BJ (cell line): ENCODE data around the gene ARID3C. TPM values are rescaled to one million over a fixed set of nuclear protein-coding genes. Genes with fewer than 3 reads are reported as not detected.

Source experiments
- CTCF ChIA-PET: fragments of 350-600 bp; formaldehyde crosslinking; extraction: SDS; loops from one replicate; lab custom pipeline; 2021; ENCODE audit warnings: antibody characterized with exemption, inconsistent platforms; lab: Yijun Ruan, JAX
- POLR2A ChIA-PET: fragments of 300-600 bp; sonication (Branson Sonifier 250); formaldehyde crosslinking; extraction: SDS; loops from one replicate; lab custom pipeline; 2021; ENCODE audit warnings: antibody characterized with exemption; lab: Charles Lee
- DNase-seq: peaks from one replicate; pipeline ENCODE4 v3.0.0-alpha.2; 2011; ENCODE audit warnings: low read depth
- H3K27me3 ChIP-seq: 2 replicates; pipeline ENCODE4 v1.6.0; 2011; ENCODE audit warnings: low read length; ENCODE audit not compliant: control insufficient read depth, insufficient read depth
- H3K36me3 ChIP-seq: 2 replicates; pipeline ENCODE4 v1.5.1; 2011; ENCODE audit warnings: low read length; ENCODE audit not compliant: control insufficient read depth, insufficient read depth
- H3K4me3 ChIP-seq: 2 replicates; pipeline ENCODE4 v1.5.1; 2011; ENCODE audit warnings: low read depth, mild to moderate bottlenecking, control low read depth, low read length
- polyA plus RNA-seq: library from polyadenylated mRNA; depleted of rRNA; stranded (reverse); fragments of >200 nt; gene quantifications from 2 replicates; pipeline ENCODE4 v1.2.3, GENCODE V29; 2011
- TF ChIP-seq, protein P1 (sequence below): IDR thresholded peaks from 2 replicates; pipeline ENCODE4 v1.5.1; 2011; ENCODE audit warnings: low read depth, mild to moderate bottlenecking, control low read depth, inconsistent platforms, low read length, moderate library complexity; ENCODE audit not compliant: insufficient read depth

The ARID3C gene
- polyA plus RNA-seq, 1 experiment: not detected

DNA sequence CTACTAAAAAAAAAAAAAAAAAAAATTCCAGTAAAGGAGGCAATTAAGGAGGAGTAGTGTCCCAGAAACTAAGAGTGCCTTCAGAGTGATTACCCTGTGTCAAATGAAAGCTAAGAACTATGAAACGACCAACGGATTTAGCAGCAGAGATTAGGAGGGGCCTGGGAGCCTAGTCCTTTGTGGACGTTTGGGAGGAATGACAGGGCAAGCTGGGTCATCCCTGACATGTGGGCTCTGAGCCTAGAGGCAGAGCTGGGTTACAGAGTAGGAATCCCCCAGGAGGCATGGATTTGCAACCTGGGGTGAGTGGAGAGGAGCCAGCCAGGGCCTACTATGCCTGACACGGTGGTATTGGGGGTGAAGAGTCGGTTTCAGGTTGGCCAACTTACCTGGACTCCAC, 4.3 kb upstream of the ARID3C start:
- TF ChIP-seq, protein P1, sequence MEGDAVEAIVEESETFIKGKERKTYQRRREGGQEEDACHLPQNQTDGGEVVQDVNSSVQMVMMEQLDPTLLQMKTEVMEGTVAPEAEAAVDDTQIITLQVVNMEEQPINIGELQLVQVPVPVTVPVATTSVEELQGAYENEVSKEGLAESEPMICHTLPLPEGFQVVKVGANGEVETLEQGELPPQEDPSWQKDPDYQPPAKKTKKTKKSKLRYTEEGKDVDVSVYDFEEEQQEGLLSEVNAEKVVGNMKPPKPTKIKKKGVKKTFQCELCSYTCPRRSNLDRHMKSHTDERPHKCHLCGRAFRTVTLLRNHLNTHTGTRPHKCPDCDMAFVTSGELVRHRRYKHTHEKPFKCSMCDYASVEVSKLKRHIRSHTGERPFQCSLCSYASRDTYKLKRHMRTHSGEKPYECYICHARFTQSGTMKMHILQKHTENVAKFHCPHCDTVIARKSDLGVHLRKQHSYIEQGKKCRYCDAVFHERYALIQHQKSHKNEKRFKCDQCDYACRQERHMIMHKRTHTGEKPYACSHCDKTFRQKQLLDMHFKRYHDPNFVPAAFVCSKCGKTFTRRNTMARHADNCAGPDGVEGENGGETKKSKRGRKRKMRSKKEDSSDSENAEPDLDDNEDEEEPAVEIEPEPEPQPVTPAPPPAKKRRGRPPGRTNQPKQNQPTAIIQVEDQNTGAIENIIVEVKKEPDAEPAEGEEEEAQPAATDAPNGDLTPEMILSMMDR: no peak
- peaks cover 19% of the 10 kb centered on the region for H3K27me3 ChIP-seq
- ChIA-PET POLR2A (no interaction called here), CTCF (interaction anchor here (0.9 to 9.7 kb wide), 17 partner anchors 9 to 202 kb away, joined by 3 to 112 read pairs (median 12); partner anchors contain the start of genes DCTN3, GALT and RPP25L)
- H3K36me3 ChIP-seq: no peaks in the 10 kb centered on the region
- no peak for DNase-seq
- no peak overlapping the region for H3K4me3 ChIP-seq

GRCh38 chr9:34630402-34631154, 1.7 kb upstream of the ARID3C start:
- Histone ChIP-seq H3K27me3 (peaks cover 40% of the 10 kb centered on the region), H3K4me3 (no peak overlapping the region), H3K36me3 (no peaks in the 10 kb centered on the region)
- DNase-seq: no peak
- ChIA-PET POLR2A (no interaction called here), CTCF (interaction anchor here (0.8 to 9.7 kb wide), 6 partner anchors 8 to 164 kb away, joined by 3 to 112 read pairs (median 4); partner anchors contain the start of genes DCTN3 and RPP25L)
- TF ChIP-seq, protein P1: no peak

- H3K27me3 ChIP-seq: peaks cover 50% of the 10 kb centered on the region
- H3K4me3 ChIP-seq: no peak overlapping the region
- no peak for DNase-seq
- no peaks in the 10 kb centered on the region for H3K36me3 ChIP-seq
- CTCF ChIA-PET: interaction anchor here (1.2 to 9.7 kb wide), 4 partner anchors 16 to 82 kb away, joined by 3 to 112 read pairs (median 4); partner anchors contain the start of gene RPP25L
- TF ChIP-seq, protein P1: no peak
- POLR2A ChIA-PET: no interaction called here
Observed at GRCh38 chr9:34629491-34629808, 584 bp upstream of the ARID3C start.

GRCh38 chr9:34627716-34628655, 880 bp downstream of the ARID3C start:
- no peak for DNase-seq
- Histone ChIP-seq H3K4me3 (no peak overlapping the region), H3K27me3 (peaks cover 60% of the 10 kb centered on the region), H3K36me3 (no peaks in the 10 kb centered on the region)
- POLR2A ChIA-PET: no interaction called here
- TF ChIP-seq, protein P1: no peak
- CTCF ChIA-PET: interaction anchor here (1.5 kb wide), 2 partner anchors 26 to 80 kb away, joined by 3 to 4 read pairs; no protein-coding TSS in a partner anchor

DNA sequence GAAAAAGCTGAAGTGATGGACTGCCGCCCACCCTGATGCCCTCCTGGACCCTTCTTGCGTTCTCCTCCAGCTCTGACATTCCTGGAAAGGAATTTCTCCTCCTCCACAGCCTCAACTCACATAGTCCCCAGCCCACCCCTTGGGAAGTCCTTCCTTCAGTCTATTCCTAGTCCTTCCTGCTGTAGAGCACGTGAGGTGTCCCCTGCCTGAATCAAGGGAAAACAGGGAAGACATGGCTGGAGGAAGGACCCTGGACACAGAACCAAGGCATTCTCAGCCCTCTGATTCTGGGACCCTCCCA, 3.7 kb downstream of the ARID3C start:
- no peak overlapping the region for H3K4me3 ChIP-seq
- TF ChIP-seq, protein P1: no peak
- no peak for DNase-seq
- ChIA-PET POLR2A (no interaction called here), CTCF (interaction anchor here (0.9 to 5.1 kb wide), 4 partner anchors 9 to 39 kb away, joined by 3 to 29 read pairs (median 5); partner anchors contain the start of gene RPP25L)
- H3K27me3 ChIP-seq: peaks cover 57% of the 10 kb centered on the region
- no peaks in the 10 kb centered on the region for H3K36me3 ChIP-seq
